Endothelial cell (in vitro differentiated cells): ENCODE measurements around the gene THAP9. TPM values are rescaled to one million over a fixed set of nuclear protein-coding genes. Genes with fewer than 3 reads are reported as not detected.

Experiments
- DNase-seq: peaks from one replicate; pipeline ENCODE4 v3.0.0; 2021; ENCODE audit warnings: low spot score
- H3K27ac Mint-ChIP-seq: one replicate; pipeline ENCODE4 v1.8.0; 2021; ENCODE audit warnings: mixed read lengths, inconsistent platforms; ENCODE audit not compliant: unreplicated experiment
- H3K27me3 Mint-ChIP-seq: one replicate; pipeline ENCODE4 v1.8.0; 2021; ENCODE audit warnings: mild to moderate bottlenecking, moderate library complexity, mixed read lengths, inconsistent platforms; ENCODE audit not compliant: unreplicated experiment
- H3K36me3 Mint-ChIP-seq: one replicate; pipeline ENCODE4 v1.8.0; 2021; ENCODE audit warnings: mild to moderate bottlenecking, low read depth, mixed read lengths, inconsistent platforms; ENCODE audit not compliant: unreplicated experiment
- H3K4me1 Mint-ChIP-seq: one replicate; pipeline ENCODE4 v1.8.0; 2021; ENCODE audit warnings: mild to moderate bottlenecking, mixed read lengths, inconsistent platforms; ENCODE audit not compliant: unreplicated experiment
- H3K4me3 Mint-ChIP-seq: one replicate; pipeline ENCODE4 v1.8.0; 2021; ENCODE audit warnings: mild to moderate bottlenecking, mixed read lengths, inconsistent platforms; ENCODE audit not compliant: unreplicated experiment
- H3K9me3 Mint-ChIP-seq: one replicate; pipeline ENCODE4 v1.8.0; 2021; ENCODE audit warnings: mixed read lengths, inconsistent platforms; ENCODE audit not compliant: unreplicated experiment
- CTCF ChIP-seq: fragments of 200-600 bp; sonication (generic); IDR thresholded peaks from one replicate; pipeline ENCODE4 v1.5.0; 2021; ENCODE audit warnings: antibody characterized with exemption; ENCODE audit not compliant: unreplicated experiment
- long read RNA-seq: library from polyadenylated mRNA; unstranded; transcript quantifications from one replicate; pipeline ENCODE4 v2.0.0, GENCODE V29; 2020; ENCODE audit not compliant: unreplicated experiment
- total RNA-seq: library from RNA; stranded (reverse); fragmentation: NEBNext Ultra II Directional; extraction: Animal tissue kit (Norgen Biotek cat#: 25700); gene quantifications from one replicate; pipeline ENCODE4 v1.2.1, GENCODE V29; 2021; ENCODE audit not compliant: unreplicated experiment

THAP9 gene, protein sequence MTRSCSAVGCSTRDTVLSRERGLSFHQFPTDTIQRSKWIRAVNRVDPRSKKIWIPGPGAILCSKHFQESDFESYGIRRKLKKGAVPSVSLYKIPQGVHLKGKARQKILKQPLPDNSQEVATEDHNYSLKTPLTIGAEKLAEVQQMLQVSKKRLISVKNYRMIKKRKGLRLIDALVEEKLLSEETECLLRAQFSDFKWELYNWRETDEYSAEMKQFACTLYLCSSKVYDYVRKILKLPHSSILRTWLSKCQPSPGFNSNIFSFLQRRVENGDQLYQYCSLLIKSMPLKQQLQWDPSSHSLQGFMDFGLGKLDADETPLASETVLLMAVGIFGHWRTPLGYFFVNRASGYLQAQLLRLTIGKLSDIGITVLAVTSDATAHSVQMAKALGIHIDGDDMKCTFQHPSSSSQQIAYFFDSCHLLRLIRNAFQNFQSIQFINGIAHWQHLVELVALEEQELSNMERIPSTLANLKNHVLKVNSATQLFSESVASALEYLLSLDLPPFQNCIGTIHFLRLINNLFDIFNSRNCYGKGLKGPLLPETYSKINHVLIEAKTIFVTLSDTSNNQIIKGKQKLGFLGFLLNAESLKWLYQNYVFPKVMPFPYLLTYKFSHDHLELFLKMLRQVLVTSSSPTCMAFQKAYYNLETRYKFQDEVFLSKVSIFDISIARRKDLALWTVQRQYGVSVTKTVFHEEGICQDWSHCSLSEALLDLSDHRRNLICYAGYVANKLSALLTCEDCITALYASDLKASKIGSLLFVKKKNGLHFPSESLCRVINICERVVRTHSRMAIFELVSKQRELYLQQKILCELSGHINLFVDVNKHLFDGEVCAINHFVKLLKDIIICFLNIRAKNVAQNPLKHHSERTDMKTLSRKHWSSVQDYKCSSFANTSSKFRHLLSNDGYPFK
- 5.1 TPM for total RNA-seq
- long read RNA-seq, partial matches to known transcripts: 0 of 2 reads
- long read RNA-seq, other reads (novel, unspliced or antisense): 0 of 2 reads

DNA sequence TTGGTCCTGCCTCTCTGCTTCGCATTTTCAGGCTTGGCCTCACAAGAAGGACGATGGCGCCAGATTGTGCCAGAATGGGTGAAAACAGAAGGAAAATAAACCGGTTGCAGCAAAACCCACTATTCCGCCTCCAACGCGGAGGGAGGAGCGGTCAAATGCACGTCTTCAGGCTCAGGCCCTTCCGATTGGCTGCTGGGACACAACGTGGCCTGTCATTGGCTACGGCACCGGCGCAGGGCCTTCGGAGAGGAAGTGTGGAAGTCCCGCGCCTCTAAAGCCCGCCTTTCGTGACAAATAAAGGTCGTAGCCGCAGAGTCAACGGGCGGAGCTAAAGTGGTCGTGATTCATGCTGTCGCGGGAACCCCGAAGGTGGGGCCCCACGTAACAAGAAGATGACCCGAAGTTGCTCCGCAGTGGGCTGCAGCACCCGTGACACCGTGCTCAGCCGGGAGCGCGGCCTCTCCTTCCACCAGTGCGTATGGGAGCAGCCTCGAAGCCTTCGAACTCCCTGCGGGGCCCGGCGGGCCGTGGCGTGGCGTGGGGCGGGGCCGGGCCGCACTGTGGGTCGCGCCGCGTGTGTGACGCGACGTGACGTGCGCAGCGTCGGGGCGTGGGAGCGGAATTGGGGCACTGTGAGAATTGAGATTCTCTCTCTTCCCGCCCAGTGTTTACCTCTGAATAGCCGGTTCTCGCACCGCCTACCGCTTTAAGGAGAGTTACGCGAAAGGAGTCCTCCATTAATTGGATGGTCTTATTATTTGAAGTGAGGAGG lies at the start of gene THAP9:
Gene THAP9 (plus strand): TSS at position 325 of the 772 bp plus-strand sequence. CDS start 68 bp downstream, at position 393.
- peak; percentile 93 for DNase-seq
- peaks cover 13% of the 10 kb centered on the region for H3K4me1 Mint-ChIP-seq
- no peaks in the 10 kb centered on the region for H3K9me3 Mint-ChIP-seq
- H3K36me3 Mint-ChIP-seq: peaks cover 2% of the 10 kb centered on the region
- no peak for TF ChIP-seq CTCF
- no peak within 1 kb of the TSS for H3K4me3 Mint-ChIP-seq
- H3K27me3 Mint-ChIP-seq: no peaks in the 10 kb centered on the region
- H3K27ac Mint-ChIP-seq: no peak within 1 kb of the TSS

DNA sequence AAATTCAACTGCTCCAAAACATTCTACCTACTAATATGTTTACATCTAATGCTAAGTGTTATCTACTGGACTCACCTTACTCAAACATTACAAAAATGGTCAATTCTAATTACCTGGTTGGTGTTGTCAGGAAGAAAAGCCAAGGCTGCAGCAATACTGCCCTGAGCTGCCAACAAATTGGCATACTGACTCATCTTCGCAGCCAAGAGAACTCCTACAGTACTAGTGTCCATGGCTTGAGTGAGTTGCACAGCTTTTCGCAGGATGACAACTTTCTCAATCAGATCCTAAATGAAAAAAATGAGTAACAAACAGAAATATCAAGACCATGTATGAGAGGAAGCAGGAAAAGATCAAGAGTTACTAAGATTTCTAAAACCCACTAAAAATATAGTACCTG lies 49.2 kb upstream of the THAP9 start:
- no peak overlapping the region for H3K27ac Mint-ChIP-seq

GRCh38 chr4:82851885-82852750 lies 48.4 kb upstream of the THAP9 start:
- Mint-ChIP-seq H3K27me3 (peaks cover 2% of the 10 kb centered on the region), H3K36me3 (peaks cover 40% of the 10 kb centered on the region)
- DNase-seq: no peak

More for the DNA sequence above, 49.2 kb upstream of the THAP9 start:
- Mint-ChIP-seq H3K4me3 (no peak overlapping the region), H3K4me1 (no peaks in the 10 kb centered on the region), H3K27me3 (peaks cover 2% of the 10 kb centered on the region), H3K9me3 (no peaks in the 10 kb centered on the region), H3K36me3 (peaks cover 42% of the 10 kb centered on the region)
- TF ChIP-seq CTCF: no peak
- DNase-seq: no peak

More at GRCh38 chr4:82851885-82852750, 48.4 kb upstream of the THAP9 start:
- Mint-ChIP-seq H3K4me1 (no peaks in the 10 kb centered on the region), H3K4me3 (no peak overlapping the region), H3K9me3 (no peaks in the 10 kb centered on the region), H3K27ac (no peak overlapping the region)
- TF ChIP-seq CTCF: no peak
